Suprapubic skin (tissue), 4 donors: ENCODE results near the gene ALG14.

Experiments
- CTCF ChIP-seq, 2 donors: fragments of 200-600 bp in 1 of 2; fragments of 450-650 bp in 1 of 2; sonication (generic) in 1 of 2; IDR thresholded peaks; one replicate each; pipeline ENCODE4 v1.5.1; 2016 to 2019; ENCODE audit warnings: antibody characterized with exemption in 2 of 2, mild to moderate bottlenecking in 1 of 2, moderate library complexity in 1 of 2
- EP300 ChIP-seq: sonication (generic); formaldehyde crosslinking; IDR thresholded peaks from one replicate; pipeline ENCODE4 v1.6.1; 2017; ENCODE audit warnings: antibody characterized with exemption
- POLR2A ChIP-seq, 2 donors: fragments of 450-650 bp; IDR thresholded peaks; one replicate each; pipeline ENCODE4 v1.6.1; 2017; ENCODE audit warnings: antibody characterized with exemption in 2 of 2, mild to moderate bottlenecking in 2 of 2, moderate library complexity in 2 of 2
- POLR2AphosphoS5 ChIP-seq, 3 donors: sonication (generic); formaldehyde crosslinking; IDR thresholded peaks; one replicate each; pipeline ENCODE4 v1.6.1; 2017; ENCODE audit warnings: antibody characterized with exemption in 3 of 3

GRCh38 chr1:95085376-95085775, 12.6 kb upstream of the ALG14 start:
- TF ChIP-seq CTCF (IDR thresholded peaks at IDR 0.05) (no peak), POLR2AphosphoS5 (IDR thresholded peaks at IDR 0.05) (no peak), POLR2A (IDR thresholded peaks at IDR 0.05) (no peak), EP300 (no peak)
